Measurements from ENCODE around the gene SDCBP2. TPM values are rescaled to one million over a fixed set of nuclear protein-coding genes. Genes with fewer than 3 reads are reported as not detected.

The SDCBP2 gene
- total and polyA plus RNA-seq, 2 of the 13 experiments (the other 11 are each of a cell fraction or from before 2014, with no cell fraction given), result 1.2 to 2.4 TPM

DNA sequence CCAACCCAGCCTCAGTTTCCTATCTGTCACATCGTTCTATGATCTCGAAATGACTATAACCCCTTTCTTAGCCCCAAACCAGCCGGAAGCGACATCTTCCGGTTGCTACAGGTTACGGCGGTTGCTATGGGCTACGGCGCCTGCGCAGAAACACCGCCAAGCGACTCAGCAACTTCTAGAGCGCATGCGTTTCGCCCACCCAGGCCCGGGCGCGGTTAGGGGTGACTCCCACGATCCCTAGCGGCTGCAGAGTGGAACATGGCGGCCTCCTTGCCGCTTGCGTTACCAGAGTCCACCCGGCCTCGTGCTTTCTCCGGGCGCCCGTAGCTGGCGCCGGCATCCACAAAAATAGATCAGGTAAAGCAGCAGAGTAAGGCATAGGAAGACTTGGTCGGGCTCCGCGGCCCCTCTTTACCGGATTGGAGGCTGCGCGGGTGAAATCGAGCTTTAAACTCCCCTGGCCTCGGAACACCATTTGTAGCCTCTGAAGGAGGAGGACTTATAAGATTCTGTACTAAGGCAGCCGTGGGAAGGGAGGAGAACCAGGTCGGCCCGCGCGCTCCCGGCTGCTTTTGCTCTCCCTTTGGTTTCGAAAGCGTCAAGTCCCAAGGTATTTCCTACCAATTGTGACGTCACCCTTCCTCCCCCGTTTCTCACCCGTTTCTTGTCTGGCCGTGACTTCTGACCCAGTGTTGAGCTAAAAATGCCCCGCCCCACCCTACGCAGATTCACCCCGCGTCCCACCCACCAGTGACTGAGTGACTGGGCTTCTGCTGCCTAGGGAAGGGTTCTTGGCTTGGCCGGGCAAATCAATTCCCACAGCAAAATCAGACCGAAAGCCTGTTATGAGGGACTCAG lies 3.5 kb downstream of the SDCBP2 start (continued):
- TF ChIP-seq ZBTB20 (CRISPR knock-in tag; IDR thresholded peaks at IDR 0.05; ENCODE audit: borderline replicate concordance, low read depth), result peak; percentile 33; the same call in 1 of the 2 replicates
- no peak for TF ChIP-seq SRY (CRISPR knock-in tag; IDR thresholded peaks at IDR 0.05)
- peak; percentile 66; the same call in 1 of the 2 replicates for TF ChIP-seq MAFF (IDR thresholded peaks at IDR 0.05; ENCODE audit: low read depth, low read length)
- peak; percentile 81; the same call in 1 of the 2 replicates for TF ChIP-seq NFE2L1 (CRISPR knock-in tag; IDR thresholded peaks at IDR 0.05; ENCODE audit: borderline replicate concordance)
- peak; percentile 99 for TF ChIP-seq DMAP1 (CRISPR knock-in tag; IDR thresholded peaks at IDR 0.05)
- peak; percentile 73; the same call in 1 of the 2 replicates for TF ChIP-seq SATB2 (CRISPR knock-in tag; IDR thresholded peaks at IDR 0.05)
- TF ChIP-seq ZFAT (CRISPR knock-in tag; conservative IDR thresholded peaks at IDR 0.05), result peak; percentile 45; the same call in 1 of the 2 replicates
- peak; percentile 89 for TF ChIP-seq MEIS2 (CRISPR knock-in tag; IDR thresholded peaks at IDR 0.05)
- TF ChIP-seq ZNF691 (CRISPR knock-in tag; IDR thresholded peaks at IDR 0.05; ENCODE audit: borderline replicate concordance, low read depth), result 0 out of 2 replicates have a peak, but pooled peaks have one; percentile 42
- peak; percentile 80 for TF ChIP-seq PHF20 (CRISPR knock-in tag; IDR thresholded peaks at IDR 0.05)
- TF ChIP-seq ZNF883 (CRISPR knock-in tag; IDR thresholded peaks at IDR 0.05; ENCODE audit: not compliant biosample characterization), result no peak
- peak; percentile 52 for TF ChIP-seq RARA (CRISPR knock-in tag; IDR thresholded peaks at IDR 0.05)
- TF ChIP-seq TCF7 (IDR thresholded peaks at IDR 0.05; ENCODE audit: low read depth), result no peak
- peak; percentile 74; the same call in 1 of the 2 replicates for TF ChIP-seq GATA4 (IDR thresholded peaks at IDR 0.05; ENCODE audit: borderline replicate concordance, low read depth)
- peak; percentile 73 for TF ChIP-seq TBL1XR1 (IDR thresholded peaks at IDR 0.05; ENCODE audit: borderline replicate concordance, low read length, partially characterized antibody)
- TF ChIP-seq ZNF317 (CRISPR knock-in tag; IDR thresholded peaks at IDR 0.05), result peak; percentile 88; the same call in 1 of the 2 replicates
- TF ChIP-seq ERF (CRISPR knock-in tag; IDR thresholded peaks at IDR 0.05), result peak; percentile 90
- TF ChIP-seq CBX1 (IDR thresholded peaks at IDR 0.05; ENCODE audit: low read depth), result peak; percentile 57
- TF ChIP-seq MTERF4 (CRISPR knock-in tag; IDR thresholded peaks at IDR 0.05), result peak; percentile 61; the same call in 1 of the 2 replicates
- no peak for TF ChIP-seq ZFP36 (IDR thresholded peaks at IDR 0.05; ENCODE audit: borderline replicate concordance, low read depth, low read length, partially characterized antibody)
- peak; percentile 89 for TF ChIP-seq IRF2 (CRISPR knock-in tag; IDR thresholded peaks at IDR 0.05)
- TF ChIP-seq NFKBIZ (CRISPR knock-in tag; IDR thresholded peaks at IDR 0.05), result peak; percentile 66; the same call in 1 of the 2 replicates
- no peak for TF ChIP-seq SNAPC2 (CRISPR knock-in tag; IDR thresholded peaks at IDR 0.05)
- peak; percentile 84; the same call in 1 of the 2 replicates for TF ChIP-seq FOXK1 (CRISPR knock-in tag; IDR thresholded peaks at IDR 0.05; ENCODE audit: borderline replicate concordance, low read depth)
- peak; percentile 94 for TF ChIP-seq ZNF605 (CRISPR knock-in tag; IDR thresholded peaks at IDR 0.05)
- TF ChIP-seq ZNF484 (CRISPR knock-in tag; IDR thresholded peaks at IDR 0.05; ENCODE audit: borderline replicate concordance, low read depth), result no peak
- no peak; the same call in 1 of the 2 replicates for TF ChIP-seq ZNF326 (CRISPR knock-in tag; IDR thresholded peaks at IDR 0.05; ENCODE audit: borderline replicate concordance)
- TF ChIP-seq, protein P1, sequence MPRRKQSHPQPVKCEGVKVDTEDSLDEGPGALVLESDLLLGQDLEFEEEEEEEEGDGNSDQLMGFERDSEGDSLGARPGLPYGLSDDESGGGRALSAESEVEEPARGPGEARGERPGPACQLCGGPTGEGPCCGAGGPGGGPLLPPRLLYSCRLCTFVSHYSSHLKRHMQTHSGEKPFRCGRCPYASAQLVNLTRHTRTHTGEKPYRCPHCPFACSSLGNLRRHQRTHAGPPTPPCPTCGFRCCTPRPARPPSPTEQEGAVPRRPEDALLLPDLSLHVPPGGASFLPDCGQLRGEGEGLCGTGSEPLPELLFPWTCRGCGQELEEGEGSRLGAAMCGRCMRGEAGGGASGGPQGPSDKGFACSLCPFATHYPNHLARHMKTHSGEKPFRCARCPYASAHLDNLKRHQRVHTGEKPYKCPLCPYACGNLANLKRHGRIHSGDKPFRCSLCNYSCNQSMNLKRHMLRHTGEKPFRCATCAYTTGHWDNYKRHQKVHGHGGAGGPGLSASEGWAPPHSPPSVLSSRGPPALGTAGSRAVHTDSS (CRISPR knock-in tag; conservative IDR thresholded peaks at IDR 0.05), result 0 out of 2 replicates have a peak, but pooled peaks have one; percentile 41
